ENCODE data around the gene TRABD2B.

Gene TRABD2B

DNA sequence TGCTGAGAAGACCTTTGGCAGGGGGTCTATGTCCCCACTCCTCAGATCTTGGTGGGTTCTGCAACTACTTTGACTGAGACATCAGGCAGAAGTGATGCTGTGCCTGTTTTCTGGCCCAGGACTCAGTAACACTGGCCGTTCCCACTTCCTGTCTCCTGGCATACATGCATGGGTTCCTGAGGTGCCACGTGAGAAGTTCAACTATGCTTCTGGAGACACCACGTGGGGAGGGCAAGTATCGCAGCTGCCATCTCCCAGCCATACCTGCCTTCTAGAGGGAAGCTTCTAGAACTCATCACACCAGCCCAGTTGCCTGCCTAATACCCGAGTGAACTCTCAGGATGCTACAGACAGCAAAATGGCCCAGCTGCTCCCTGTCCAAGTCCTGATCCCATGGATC lies 65.8 kb downstream of the TRABD2B start:
- DNase-seq, result no peak

DNA sequence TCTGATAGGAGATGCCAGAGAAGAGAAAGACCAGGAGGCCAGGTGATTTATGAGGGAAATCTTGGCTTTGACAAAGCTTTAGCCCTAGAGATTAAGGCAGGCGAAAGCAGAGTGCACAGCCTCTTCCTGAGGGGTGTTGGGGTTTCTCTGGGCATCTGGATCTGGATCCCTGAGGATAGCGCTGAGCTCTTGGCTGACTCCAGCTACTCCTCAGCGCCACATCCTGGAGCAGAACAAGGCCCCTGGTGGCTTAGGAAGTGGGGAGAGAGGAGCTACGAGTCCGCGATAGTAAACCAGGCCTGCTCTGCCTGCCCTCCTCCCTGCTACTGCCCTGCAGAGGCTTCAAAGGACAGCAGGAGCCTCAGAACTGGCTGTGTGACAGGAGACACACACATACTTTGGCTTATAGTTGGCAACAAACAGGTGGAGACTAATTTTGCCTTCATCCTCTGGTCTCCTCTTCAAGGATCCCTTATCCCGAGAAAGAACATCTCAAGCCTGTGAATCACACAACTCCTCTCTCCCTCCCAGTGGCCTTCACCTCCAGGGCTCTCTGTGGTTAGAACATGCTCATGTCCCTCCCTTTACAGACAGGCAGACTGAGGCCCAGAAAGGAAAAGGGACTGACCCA lies 66.9 kb downstream of the TRABD2B start:
- no peak for DNase-seq

GRCh38 chr1:47927165-47927564 lies 70.0 kb downstream of the TRABD2B start:
- DNase-seq, result no peak

GRCh38 chr1:47926461-47926999 lies 70.7 kb downstream of the TRABD2B start:
- no peak for DNase-seq

DNA sequence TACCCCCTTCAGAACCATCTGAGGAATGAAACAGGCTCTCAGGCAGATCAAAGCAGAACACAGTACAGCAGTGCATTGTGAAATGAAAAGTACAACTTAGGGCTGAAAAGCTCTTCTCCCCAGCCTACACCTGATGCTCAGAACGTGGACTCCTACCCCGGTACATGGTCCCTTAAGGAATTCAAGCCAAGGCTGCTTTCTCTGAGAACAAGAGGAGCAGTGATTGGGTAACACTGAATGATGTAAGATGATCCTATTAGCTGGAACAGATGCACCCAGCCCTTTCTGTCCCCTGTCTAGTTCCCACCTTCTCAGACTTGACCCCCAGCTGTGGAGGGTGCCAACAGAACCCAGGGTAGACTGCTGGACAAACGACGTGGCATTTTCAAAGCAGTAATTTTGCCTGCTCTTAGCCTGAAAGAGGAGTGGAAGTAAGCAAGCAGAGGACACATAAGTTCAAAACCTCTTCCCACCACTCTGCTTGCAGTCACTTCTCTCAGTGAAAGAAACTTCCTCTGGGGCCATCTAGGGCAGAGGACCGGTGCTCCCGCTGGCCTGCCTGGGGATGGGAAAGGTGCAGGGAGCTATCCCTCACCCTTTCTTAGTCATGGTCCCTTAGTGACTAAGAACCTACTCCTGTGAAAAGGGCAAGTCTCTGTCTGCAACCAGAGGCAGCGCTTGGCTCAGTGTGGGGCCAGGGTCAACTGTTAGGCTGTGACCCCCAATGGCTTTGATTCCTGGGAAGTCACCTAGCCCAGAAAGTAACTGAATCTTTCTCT lies 72.7 kb downstream of the TRABD2B start:
- no peak for DNase-seq

- DNase-seq, result no peak
Measured at GRCh38 chr1:47921935-47922415, 75.2 kb downstream of the TRABD2B start.

- DNase-seq, result no peak
Measured at GRCh38 chr1:47919113-47919833, 77.9 kb downstream of the TRABD2B start.

- no peak for DNase-seq
Measured at GRCh38 chr1:47918257-47918867, 78.8 kb downstream of the TRABD2B start.

DNA sequence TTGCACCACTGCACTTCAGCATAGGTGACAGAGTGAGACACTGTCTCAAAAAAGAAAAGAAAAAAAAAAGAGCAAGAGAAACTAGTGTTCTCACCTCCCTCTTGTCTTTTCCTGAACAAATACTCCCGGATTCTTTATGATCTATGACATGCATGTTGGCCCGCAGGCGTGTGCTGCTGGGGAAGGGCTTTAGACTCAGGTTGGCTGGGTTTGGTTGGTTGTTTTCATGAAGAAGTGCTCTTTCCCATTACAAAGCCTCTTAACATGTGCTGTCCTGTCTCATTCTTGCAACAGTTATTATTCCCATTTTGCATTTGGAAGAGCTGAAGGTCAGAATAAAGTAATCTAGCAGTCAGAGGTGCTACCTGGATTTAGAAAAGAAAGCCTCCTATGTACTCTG lies 79.5 kb downstream of the TRABD2B start:
- no peak for DNase-seq

DNA sequence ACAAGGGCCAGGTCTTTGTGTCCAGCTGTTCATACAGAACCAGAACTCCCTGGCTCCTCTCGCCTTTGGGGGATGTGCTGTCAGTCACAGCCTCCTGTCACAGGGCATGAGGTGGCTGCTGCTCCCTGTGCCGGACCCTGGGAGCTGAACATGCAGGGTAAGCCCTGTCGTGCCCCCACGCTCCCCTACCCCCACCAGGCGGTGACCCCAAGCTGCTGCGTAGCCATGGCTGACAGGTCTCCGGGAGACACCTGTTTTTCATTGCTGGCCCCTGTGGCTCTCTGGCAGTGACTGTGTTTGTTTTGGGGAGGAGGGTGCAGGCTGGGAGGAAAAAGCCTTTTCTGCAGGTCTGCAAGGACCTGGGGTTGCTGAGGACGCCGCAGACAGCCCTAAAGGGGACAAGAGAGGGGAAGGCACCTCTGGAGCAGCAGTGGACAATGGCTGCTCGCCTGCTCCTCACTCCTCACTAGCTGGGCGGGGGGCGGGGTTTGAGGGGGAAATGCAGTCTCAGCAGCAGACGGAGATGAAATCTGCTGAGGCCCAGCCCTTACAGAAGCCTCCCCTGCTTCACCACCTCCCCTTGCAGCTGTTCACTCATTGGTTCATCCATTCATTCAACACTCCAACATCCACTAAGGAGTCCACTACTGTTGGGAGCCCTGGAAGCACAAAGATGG lies 81.4 kb downstream of the TRABD2B start:
- no peak for DNase-seq

DNA sequence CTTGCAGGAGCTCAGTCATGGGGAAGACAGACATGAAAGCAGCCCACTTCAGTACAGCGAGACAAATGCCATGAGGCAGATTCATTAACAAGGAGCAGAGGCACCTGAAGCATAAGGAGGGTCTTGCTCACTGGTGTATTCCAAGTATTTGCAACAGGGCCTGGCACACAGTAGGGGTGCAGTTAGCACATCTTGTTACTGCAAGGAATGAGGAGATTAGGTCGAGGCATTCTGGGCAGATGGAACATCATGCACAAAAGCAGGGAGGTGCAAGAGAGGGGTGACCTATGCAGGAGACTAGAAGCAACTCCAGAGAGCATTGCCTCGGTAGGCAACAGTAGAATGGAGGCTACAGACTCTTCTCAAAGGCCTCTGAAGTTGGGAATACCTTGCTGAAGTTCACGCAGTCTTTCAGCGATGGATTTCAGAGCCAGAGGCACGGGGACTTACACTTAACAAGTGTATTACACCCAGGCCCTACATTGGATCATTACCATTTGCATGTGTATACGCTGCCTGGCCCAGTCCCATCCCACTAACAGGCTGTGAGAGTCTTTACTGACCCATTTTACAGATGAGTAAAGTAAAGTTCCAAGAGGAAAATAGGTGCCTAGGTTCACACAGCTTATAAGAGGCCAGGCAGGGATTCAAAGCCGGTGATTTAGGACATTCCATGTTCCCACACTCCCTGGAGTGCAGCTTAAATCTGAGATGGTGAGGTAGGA lies 82.1 kb downstream of the TRABD2B start:
- no peak for DNase-seq

- no peak for DNase-seq
Measured at GRCh38 chr1:47914218-47914938, 82.8 kb downstream of the TRABD2B start.

DNA sequence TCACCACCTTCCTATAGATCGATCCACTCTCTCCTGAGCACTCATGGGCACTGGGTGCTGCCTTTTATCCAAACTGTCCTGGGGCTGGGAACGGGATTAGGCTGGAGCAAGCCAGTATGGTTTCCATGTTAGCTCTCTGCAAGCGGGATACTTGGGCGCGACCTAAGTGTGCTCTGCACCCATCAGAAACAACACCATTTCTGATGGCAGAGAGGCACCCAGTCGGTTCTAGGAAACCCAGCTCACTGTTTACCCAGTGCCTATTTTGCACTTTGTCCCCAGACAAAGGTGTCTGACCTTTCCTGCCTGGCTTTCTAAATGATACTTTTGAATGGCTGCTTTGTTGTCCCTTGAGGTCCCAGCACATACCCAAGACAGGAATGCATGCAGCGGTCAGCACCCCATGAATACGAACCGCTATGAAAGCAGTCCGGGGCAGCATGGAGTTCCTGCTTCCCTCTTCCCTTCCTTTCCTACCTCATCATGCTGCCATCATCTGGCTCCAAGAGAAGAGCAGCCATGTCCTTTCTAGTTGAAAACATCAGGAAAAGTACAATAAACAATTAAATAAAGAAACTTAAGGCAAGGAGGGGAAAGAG lies 83.9 kb downstream of the TRABD2B start:
- no peak for DNase-seq

DNA sequence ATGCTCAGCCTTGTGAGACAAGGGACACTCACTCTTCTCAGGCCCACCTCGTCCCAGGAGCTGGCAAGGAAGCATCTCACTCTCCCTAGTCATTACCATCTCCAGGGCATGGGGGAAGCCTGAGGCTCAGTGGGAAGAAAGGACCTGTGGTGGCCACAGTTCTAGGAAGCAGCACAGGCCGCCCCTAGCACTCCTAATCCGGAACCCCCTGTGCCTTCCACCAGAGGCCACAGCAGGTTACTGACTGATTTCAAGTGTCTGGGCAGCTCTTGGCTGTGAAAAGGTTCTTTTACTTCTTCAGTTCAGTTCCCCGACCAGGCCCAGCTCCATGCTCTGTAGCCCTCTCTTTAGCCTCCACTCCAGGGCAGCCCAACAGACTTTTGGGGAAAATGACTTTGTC lies 84.4 kb downstream of the TRABD2B start:
- no peak for DNase-seq

- no peak for DNase-seq
Measured at GRCh38 chr1:47911892-47912291, 85.3 kb downstream of the TRABD2B start.

- DNase-seq, result no peak
Measured at GRCh38 chr1:47911424-47911823, 85.8 kb downstream of the TRABD2B start.

- no peak for DNase-seq
Measured at GRCh38 chr1:47908258-47908657, 88.9 kb downstream of the TRABD2B start.

- DNase-seq, result no peak
Measured at GRCh38 chr1:47907177-47907528, 90.0 kb downstream of the TRABD2B start.

DNA sequence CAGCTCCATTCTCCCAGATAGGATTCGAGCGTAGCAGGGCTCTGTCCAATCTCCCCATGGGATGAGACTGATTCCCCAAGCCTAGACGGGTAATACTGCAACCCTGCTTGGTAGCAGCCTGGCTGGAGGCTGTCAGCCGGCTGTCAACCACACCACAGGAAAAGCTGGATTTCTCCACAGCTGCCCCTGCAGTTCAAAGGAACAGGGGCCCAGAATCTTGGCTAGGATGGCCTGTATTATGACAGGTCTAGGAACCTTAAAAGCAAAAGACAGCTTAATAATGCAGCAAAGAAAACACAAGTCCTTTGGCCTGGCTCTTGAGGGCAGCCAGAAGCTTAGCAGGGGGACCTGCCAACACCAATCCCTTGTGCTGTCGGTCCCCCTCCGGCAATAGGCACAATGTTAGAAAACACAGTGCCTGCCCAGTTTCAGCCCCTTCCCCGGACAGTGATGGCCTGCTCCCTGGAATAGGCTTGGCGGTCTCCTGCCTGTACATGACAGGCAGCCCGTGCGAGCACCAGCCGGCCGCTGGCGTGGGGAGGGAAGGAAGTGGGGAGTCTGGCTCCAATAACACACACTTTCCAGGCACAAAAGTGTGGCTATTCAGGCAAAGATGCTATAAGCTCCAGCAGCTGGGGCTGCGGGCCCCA lies 90.5 kb downstream of the TRABD2B start:
- DNase-seq, result no peak

DNA sequence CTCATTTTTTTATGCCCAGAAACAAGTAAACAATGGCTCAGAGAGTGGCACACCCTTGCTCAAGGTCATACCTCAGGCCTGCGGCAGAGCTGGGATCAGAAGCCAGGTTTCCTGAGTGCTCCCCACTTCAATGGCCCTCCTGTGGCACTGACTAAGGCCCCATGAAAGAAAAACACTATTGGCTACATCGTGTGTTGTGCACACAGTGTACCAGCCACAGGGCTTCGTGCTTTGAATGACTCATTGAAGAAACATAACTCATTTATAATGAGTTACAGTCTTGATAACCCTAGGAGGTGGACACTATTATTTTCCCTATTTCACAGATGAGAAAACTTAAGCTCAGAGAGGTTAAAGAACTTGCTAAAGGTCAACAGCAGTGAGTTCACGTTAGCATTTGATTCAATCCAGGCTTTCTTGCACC lies 91.2 kb downstream of the TRABD2B start:
- no peak for DNase-seq

Data from CD4-positive, alpha-beta T cell treated with Interleukin-6 for 4 hours (primary cell).